Endothelial cell (in vitro differentiated cells): Measurements from ENCODE around the gene ADGB. TPM values are rescaled to one million over a fixed set of nuclear protein-coding genes. Genes with fewer than 3 reads are reported as not detected.

Experiments used
- DNase-seq: peaks from one replicate; pipeline ENCODE4 v3.0.0; 2021; ENCODE audit warnings: low spot score
- H3K27ac Mint-ChIP-seq: one replicate; pipeline ENCODE4 v1.8.0; 2021; ENCODE audit warnings: mixed read lengths, inconsistent platforms; ENCODE audit not compliant: unreplicated experiment
- H3K27me3 Mint-ChIP-seq: one replicate; pipeline ENCODE4 v1.8.0; 2021; ENCODE audit warnings: mild to moderate bottlenecking, moderate library complexity, mixed read lengths, inconsistent platforms; ENCODE audit not compliant: unreplicated experiment
- H3K36me3 Mint-ChIP-seq: one replicate; pipeline ENCODE4 v1.8.0; 2021; ENCODE audit warnings: mild to moderate bottlenecking, low read depth, mixed read lengths, inconsistent platforms; ENCODE audit not compliant: unreplicated experiment
- H3K4me1 Mint-ChIP-seq: one replicate; pipeline ENCODE4 v1.8.0; 2021; ENCODE audit warnings: mild to moderate bottlenecking, mixed read lengths, inconsistent platforms; ENCODE audit not compliant: unreplicated experiment
- H3K4me3 Mint-ChIP-seq: one replicate; pipeline ENCODE4 v1.8.0; 2021; ENCODE audit warnings: mild to moderate bottlenecking, mixed read lengths, inconsistent platforms; ENCODE audit not compliant: unreplicated experiment
- H3K9me3 Mint-ChIP-seq: one replicate; pipeline ENCODE4 v1.8.0; 2021; ENCODE audit warnings: mixed read lengths, inconsistent platforms; ENCODE audit not compliant: unreplicated experiment
- CTCF ChIP-seq: fragments of 200-600 bp; sonication (generic); IDR thresholded peaks from one replicate; pipeline ENCODE4 v1.5.0; 2021; ENCODE audit warnings: antibody characterized with exemption; ENCODE audit not compliant: unreplicated experiment
- total RNA-seq: library from RNA; stranded (reverse); fragmentation: NEBNext Ultra II Directional; extraction: Animal tissue kit (Norgen Biotek cat#: 25700); gene quantifications from one replicate; pipeline ENCODE4 v1.2.1, GENCODE V29; 2021; ENCODE audit not compliant: unreplicated experiment

The ADGB gene
- total RNA-seq, 1 donor from 2014 or later: not detected

GRCh38 chr6:146855889-146856288 lies 257.1 kb downstream of the ADGB start:
- Mint-ChIP-seq H3K9me3 (no peaks in the 10 kb centered on the region), H3K4me3 (no peak overlapping the region), H3K4me1 (peaks cover 4% of the 10 kb centered on the region), H3K27me3 (peaks cover 4% of the 10 kb centered on the region), H3K36me3 (no peaks in the 10 kb centered on the region), H3K27ac (no peak overlapping the region)
- DNase-seq: no peak
- TF ChIP-seq CTCF: no peak

GRCh38 chr6:146856296-146856695 lies 257.5 kb downstream of the ADGB start:
- peaks cover 4% of the 10 kb centered on the region for H3K4me1 Mint-ChIP-seq
- H3K4me3 Mint-ChIP-seq: no peak overlapping the region
- peaks cover 4% of the 10 kb centered on the region for H3K27me3 Mint-ChIP-seq
- H3K27ac Mint-ChIP-seq: no peak overlapping the region
- H3K9me3 Mint-ChIP-seq: no peaks in the 10 kb centered on the region
- no peak for DNase-seq
- no peaks in the 10 kb centered on the region for H3K36me3 Mint-ChIP-seq
- no peak for TF ChIP-seq CTCF

DNA sequence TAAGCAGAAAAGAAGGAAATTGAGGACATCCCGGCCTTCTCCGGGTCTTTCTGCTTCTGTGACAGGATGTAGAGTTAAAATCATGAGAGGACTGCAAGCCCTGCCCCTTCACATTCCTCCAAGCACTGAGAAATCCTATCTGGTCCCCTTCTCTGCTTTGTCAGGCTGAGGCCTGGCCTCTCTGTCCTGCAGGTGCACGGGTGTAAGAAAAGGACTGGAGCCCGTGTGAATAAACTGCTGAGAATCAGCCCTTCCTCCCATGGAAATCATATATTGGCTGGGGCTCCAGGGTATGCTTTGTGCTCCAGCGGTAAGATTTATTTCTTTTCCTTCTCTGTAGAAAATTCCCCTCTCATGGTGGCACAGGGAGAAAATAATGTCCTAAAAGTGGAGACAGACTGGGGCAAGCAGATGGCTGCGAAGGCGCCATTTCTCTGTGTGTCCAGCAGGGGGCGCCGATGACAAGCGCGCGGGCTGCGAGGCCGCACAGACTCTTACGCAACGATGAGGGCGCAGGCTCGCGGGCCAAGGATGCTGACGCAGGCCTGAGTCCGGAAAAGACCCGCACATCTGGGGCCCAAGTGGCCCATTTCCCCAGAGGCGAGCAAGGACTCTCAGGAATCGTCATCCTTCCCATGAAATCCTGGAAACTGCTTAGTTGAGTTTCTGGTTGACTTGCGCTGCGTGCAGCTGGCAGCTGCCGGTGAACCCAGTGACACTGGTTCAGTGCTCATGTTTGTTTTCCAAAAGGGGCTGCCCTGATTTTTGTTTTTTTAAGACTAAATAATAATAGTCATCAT lies 258.6 kb downstream of the ADGB start:
- peaks cover 4% of the 10 kb centered on the region for H3K27me3 Mint-ChIP-seq
- peaks cover 4% of the 10 kb centered on the region for H3K4me1 Mint-ChIP-seq
- H3K9me3 Mint-ChIP-seq: no peaks in the 10 kb centered on the region
- H3K27ac Mint-ChIP-seq: no peak overlapping the region
- H3K36me3 Mint-ChIP-seq: no peaks in the 10 kb centered on the region
- DNase-seq: peak; percentile 90
- TF ChIP-seq CTCF: peak; percentile 99
- H3K4me3 Mint-ChIP-seq: no peak overlapping the region

GRCh38 chr6:146857980-146858347 lies 259.2 kb downstream of the ADGB start:
- no peak for DNase-seq
- Mint-ChIP-seq H3K9me3 (no peaks in the 10 kb centered on the region), H3K27me3 (peaks cover 4% of the 10 kb centered on the region), H3K36me3 (no peaks in the 10 kb centered on the region), H3K4me1 (peaks cover 4% of the 10 kb centered on the region), H3K4me3 (no peak overlapping the region), H3K27ac (no peak overlapping the region)
- no peak for TF ChIP-seq CTCF

DNA sequence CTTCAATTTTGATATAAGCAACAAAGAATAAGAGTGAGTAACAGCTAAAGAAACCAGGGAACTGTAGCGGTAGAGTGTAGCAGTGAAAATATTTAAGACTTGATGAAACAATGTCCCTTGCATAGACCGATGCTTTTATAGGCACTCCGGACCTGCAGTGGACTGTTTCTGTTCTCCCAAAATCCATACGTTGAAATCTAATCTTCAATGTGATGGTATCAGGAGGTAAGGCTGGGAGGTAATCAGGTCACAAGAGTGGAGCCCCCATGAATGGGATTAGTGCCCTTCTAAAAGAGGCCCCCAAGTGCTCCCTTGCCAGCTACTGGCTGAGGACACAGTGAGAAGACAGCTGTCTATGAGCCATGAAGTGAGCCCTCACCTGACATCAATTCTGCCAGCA lies 260.4 kb downstream of the ADGB start:
- DNase-seq: no peak
- H3K36me3 Mint-ChIP-seq: no peaks in the 10 kb centered on the region
- TF ChIP-seq CTCF: no peak
- H3K4me3 Mint-ChIP-seq: no peak overlapping the region
- H3K27me3 Mint-ChIP-seq: peaks cover 4% of the 10 kb centered on the region
- no peak overlapping the region for H3K27ac Mint-ChIP-seq
- H3K4me1 Mint-ChIP-seq: peaks cover 4% of the 10 kb centered on the region
- H3K9me3 Mint-ChIP-seq: no peaks in the 10 kb centered on the region
